Measurements from ENCODE around the gene PUM2.

DNA sequence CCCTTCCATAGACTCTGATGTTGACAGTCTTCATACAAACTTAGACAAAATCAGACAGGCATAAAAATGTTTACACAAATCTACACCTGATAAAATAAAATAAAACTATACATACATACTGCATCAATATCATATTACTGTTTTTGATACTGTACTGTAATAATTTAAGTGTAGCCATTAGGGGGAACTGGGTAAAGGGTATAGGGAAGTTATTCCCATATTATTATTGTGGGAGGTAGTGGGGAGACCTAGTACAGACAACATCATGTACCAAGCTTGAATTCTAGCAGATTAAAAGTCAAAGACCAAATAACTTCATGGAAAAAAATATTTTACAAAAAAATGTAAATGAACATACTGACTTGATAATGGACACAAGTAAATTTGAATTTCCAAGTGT, 43.3 kb downstream of the PUM2 start:
- TF ChIP-seq, protein P1, sequence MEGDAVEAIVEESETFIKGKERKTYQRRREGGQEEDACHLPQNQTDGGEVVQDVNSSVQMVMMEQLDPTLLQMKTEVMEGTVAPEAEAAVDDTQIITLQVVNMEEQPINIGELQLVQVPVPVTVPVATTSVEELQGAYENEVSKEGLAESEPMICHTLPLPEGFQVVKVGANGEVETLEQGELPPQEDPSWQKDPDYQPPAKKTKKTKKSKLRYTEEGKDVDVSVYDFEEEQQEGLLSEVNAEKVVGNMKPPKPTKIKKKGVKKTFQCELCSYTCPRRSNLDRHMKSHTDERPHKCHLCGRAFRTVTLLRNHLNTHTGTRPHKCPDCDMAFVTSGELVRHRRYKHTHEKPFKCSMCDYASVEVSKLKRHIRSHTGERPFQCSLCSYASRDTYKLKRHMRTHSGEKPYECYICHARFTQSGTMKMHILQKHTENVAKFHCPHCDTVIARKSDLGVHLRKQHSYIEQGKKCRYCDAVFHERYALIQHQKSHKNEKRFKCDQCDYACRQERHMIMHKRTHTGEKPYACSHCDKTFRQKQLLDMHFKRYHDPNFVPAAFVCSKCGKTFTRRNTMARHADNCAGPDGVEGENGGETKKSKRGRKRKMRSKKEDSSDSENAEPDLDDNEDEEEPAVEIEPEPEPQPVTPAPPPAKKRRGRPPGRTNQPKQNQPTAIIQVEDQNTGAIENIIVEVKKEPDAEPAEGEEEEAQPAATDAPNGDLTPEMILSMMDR (IDR thresholded peaks at IDR 0.05; ENCODE audit: low read length): no peak
- TF ChIP-seq EZH2 (optimal IDR thresholded peaks at IDR 0.05; ENCODE audit: low read depth, low read length) (no peak), EZH2phosphoT487 (IDR thresholded peaks at IDR 0.05; ENCODE audit: low read length) (no peak)

Measured in MM.1S (cell line).